CD14-positive monocyte (primary cell): ENCODE data around the gene TTLL8. TPM values are rescaled to one million over a fixed set of nuclear protein-coding genes. Genes with fewer than 3 reads are reported as not detected.

Source experiments
- DNase-seq, 3 donors: peaks; one replicate each; pipeline ENCODE4 v3.0.0-alpha.2; 2011 to 2022
- H2AFZ ChIP-seq: 2 replicates; pipeline ENCODE4 v1.6.0; 2012; ENCODE audit warnings: mild to moderate bottlenecking, low read depth, low read length, inconsistent platforms; ENCODE audit not compliant: insufficient read depth, poor library complexity, severe bottlenecking
- H3K27ac ChIP-seq, 2 donors: 1 replicate in 1 of 2; 2 replicates in 1 of 2; pipeline ENCODE4 v1.5.1; 2012 to 2013; ENCODE audit warnings: low read length in 2 of 2, control low read depth in 1 of 2, inconsistent platforms in 1 of 2, low read depth in 1 of 2, mild to moderate bottlenecking in 1 of 2
- H3K27me3 ChIP-seq, 2 donors: one replicate each; pipeline versions ENCODE4 v1.6.0 to v1.6.1; 2011 to 2013; ENCODE audit warnings: low read length in 2 of 2; ENCODE audit not compliant: control insufficient read depth in 2 of 2, insufficient read depth in 2 of 2
- H3K36me3 ChIP-seq, 2 donors: replicated peaks in 1 of 2; 1 replicate in 1 of 2; 2 replicates in 1 of 2; pipeline versions ENCODE4 v1.5.1 to v1.6.1; 2012 to 2013; ENCODE audit warnings: low read length in 2 of 2, control low read depth in 1 of 2, inconsistent platforms in 1 of 2, mild to moderate bottlenecking in 1 of 2; ENCODE audit not compliant: insufficient read depth in 2 of 2, control insufficient read depth in 1 of 2
- H3K4me1 ChIP-seq, 2 donors: 1 replicate in 1 of 2; 2 replicates in 1 of 2; pipeline versions ENCODE4 v1.5.1 to v1.6.1; 2012 to 2013; ENCODE audit warnings: low read length in 2 of 2, control low read depth in 1 of 2, inconsistent platforms in 1 of 2, mild to moderate bottlenecking in 1 of 2, moderate library complexity in 1 of 2; ENCODE audit not compliant: insufficient read depth in 2 of 2, control insufficient read depth in 1 of 2
- H3K4me2 ChIP-seq: replicated peaks from 2 replicates; pipeline ENCODE3; 2012; ENCODE audit warnings: low read length, moderate library complexity, mild to moderate bottlenecking; ENCODE audit not compliant: poor library complexity, severe bottlenecking; ENCODE audit errors: extremely low read depth
- H3K4me3 ChIP-seq, 3 experiments: fragments of 200-600 bp in 1 of 3; sonication (generic) in 1 of 3; replicated peaks in 1 of 3; 1 replicate in 2 of 3; 2 replicates in 1 of 3; pipeline ENCODE4 v1.5.1; 2011 to 2013; ENCODE audit warnings: low read length in 3 of 3, mild to moderate bottlenecking in 3 of 3, control low read depth in 2 of 3, low read depth in 2 of 3, inconsistent platforms in 1 of 3, moderate library complexity in 1 of 3
- H3K79me2 ChIP-seq: 2 replicates; pipeline ENCODE4 v1.6.0; 2012; ENCODE audit warnings: mild to moderate bottlenecking, control low read depth, inconsistent platforms, low read length, moderate library complexity; ENCODE audit not compliant: insufficient read depth
- H3K9ac ChIP-seq: 2 replicates; pipeline ENCODE4 v1.6.0; 2017; ENCODE audit warnings: low read length, mild to moderate bottlenecking; ENCODE audit not compliant: insufficient read depth, poor library complexity, severe bottlenecking
- H3K9me3 ChIP-seq, 2 donors: replicated peaks in 1 of 2; 1 replicate in 1 of 2; 2 replicates in 1 of 2; pipeline versions ENCODE4 v1.5.1 to v1.6.1; 2012 to 2013; ENCODE audit warnings: low read length in 2 of 2, control low read depth in 1 of 2; ENCODE audit not compliant: control insufficient read depth in 1 of 2, insufficient read depth in 1 of 2
- H4K20me1 ChIP-seq: 2 replicates; pipeline ENCODE4 v1.6.0; 2012; ENCODE audit warnings: mild to moderate bottlenecking, low read length, control low read depth, moderate library complexity; ENCODE audit not compliant: insufficient read depth
- H3K27ac Mint-ChIP-seq, 7 donors: one replicate each; pipeline ENCODE4 v1.8.0; 2020; ENCODE audit warnings: mild to moderate bottlenecking in 7 of 7, mixed read lengths in 7 of 7, moderate library complexity in 6 of 7, inconsistent platforms in 2 of 7
- H3K27me3 Mint-ChIP-seq, 3 donors: one replicate each; pipeline ENCODE4 v1.8.0; 2021 to 2022; ENCODE audit warnings: low read depth in 3 of 3, mild to moderate bottlenecking in 3 of 3, mixed read lengths in 3 of 3, moderate library complexity in 3 of 3, inconsistent platforms in 1 of 3
- H3K36me3 Mint-ChIP-seq, 2 donors: one replicate each; pipeline ENCODE4 v1.8.0; 2020; ENCODE audit warnings: mixed read lengths in 2 of 2, inconsistent platforms in 1 of 2, mild to moderate bottlenecking in 1 of 2
- H3K4me1 Mint-ChIP-seq: one replicate; pipeline ENCODE4 v1.8.0; 2020; ENCODE audit warnings: mild to moderate bottlenecking, mixed read lengths
- H3K4me3 Mint-ChIP-seq, 2 donors: one replicate each; pipeline ENCODE4 v1.8.0; 2020; ENCODE audit warnings: mild to moderate bottlenecking in 2 of 2, mixed read lengths in 2 of 2, moderate library complexity in 1 of 2
- H3K9me3 Mint-ChIP-seq, 7 donors: one replicate each; pipeline ENCODE4 v1.8.0; 2020 to 2022; ENCODE audit warnings: mixed read lengths in 7 of 7, mild to moderate bottlenecking in 6 of 7, moderate library complexity in 6 of 7, inconsistent platforms in 2 of 7
- WGBS: methylation state at CpG from one replicate; pipeline ENCODE4 v1.1.5; 2013; ENCODE audit warnings: missing lambda C conversion rate; ENCODE audit not compliant: insufficient coverage; 5-methylcytosine and 5-hydroxymethylcytosine counted together
- intact Hi-C, 2 donors: fragments of 100-400 bp; cut with micrococcal nuclease; formaldehyde crosslinking; loops; one replicate each; pipeline versions ENCODE4 v1.15.0 to v1.15.1; 2023
- polyA plus RNA-seq, 3 donors: library from polyadenylated mRNA; depleted of rRNA in 1 of 3; unstranded in 2 of 3; stranded (reverse) in 1 of 3; fragments of 300-500 nt in 2 of 3; fragments of >200 nt in 1 of 3; fragmentation: Illumina TruSeq in 2 of 3; gene quantifications; 1 replicate in 2 of 3; 2 replicates in 1 of 3; pipeline ENCODE4 v1.2.3, GENCODE V29; 2012 to 2021
- TF ChIP-seq, protein P1 (sequence below): fragments of 200-600 bp; IDR thresholded peaks from one replicate; pipeline ENCODE4 v1.8.0; 2022; ENCODE audit warnings: antibody characterized with exemption, mild to moderate bottlenecking

Gene TTLL8
- polyA plus RNA-seq, 3 donors = not detected

DNA sequence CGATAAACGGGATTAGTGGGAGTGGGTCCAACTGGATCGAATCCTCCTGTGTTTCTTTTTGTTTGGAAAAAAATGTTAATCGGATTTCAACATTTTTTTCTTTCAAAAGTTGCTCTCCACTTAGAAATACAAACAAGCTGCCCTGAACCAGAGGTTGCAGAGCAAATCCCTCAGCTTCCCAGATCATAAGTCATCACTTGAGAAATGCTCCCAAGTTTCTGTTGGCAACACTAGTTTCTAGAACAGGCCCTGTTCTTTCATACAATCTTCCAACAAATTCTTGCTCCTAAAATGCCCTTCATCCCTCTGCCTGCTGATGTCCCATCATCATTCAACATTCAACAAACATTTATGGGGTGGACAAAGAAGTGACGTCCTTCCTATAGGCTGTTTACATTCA lies 28.4 kb upstream of the TTLL8 start:
- WGBS = no CpG with 5 or more reads among the region's 5 CpGs
- H3K4me3 Mint-ChIP-seq = no peak overlapping the region
- intact Hi-C loops = no loop called here
- H3K36me3 ChIP-seq = no peaks in the 10 kb centered on the region
- H3K4me3 ChIP-seq = no peak overlapping the region
- H3K4me1 ChIP-seq = peaks cover 0 to 16% of the 10 kb centered on the region in 2 donors
- no peaks in the 10 kb centered on the region for H3K4me1 Mint-ChIP-seq
- H3K9me3 ChIP-seq = peaks cover 21 to 23% of the 10 kb centered on the region in 2 donors
- no peak overlapping the region for H3K27ac ChIP-seq
- no peaks in the 10 kb centered on the region for H3K27me3 ChIP-seq
- H3K9me3 Mint-ChIP-seq = peaks cover 12 to 40% (median 33%) of the 10 kb centered on the region in 7 donors
- TF ChIP-seq, protein P1, sequence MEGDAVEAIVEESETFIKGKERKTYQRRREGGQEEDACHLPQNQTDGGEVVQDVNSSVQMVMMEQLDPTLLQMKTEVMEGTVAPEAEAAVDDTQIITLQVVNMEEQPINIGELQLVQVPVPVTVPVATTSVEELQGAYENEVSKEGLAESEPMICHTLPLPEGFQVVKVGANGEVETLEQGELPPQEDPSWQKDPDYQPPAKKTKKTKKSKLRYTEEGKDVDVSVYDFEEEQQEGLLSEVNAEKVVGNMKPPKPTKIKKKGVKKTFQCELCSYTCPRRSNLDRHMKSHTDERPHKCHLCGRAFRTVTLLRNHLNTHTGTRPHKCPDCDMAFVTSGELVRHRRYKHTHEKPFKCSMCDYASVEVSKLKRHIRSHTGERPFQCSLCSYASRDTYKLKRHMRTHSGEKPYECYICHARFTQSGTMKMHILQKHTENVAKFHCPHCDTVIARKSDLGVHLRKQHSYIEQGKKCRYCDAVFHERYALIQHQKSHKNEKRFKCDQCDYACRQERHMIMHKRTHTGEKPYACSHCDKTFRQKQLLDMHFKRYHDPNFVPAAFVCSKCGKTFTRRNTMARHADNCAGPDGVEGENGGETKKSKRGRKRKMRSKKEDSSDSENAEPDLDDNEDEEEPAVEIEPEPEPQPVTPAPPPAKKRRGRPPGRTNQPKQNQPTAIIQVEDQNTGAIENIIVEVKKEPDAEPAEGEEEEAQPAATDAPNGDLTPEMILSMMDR = no peak
- peaks cover 9 to 13% of the 10 kb centered on the region in 2 donors for H3K36me3 Mint-ChIP-seq
- H3K79me2 ChIP-seq = peaks cover 6% of the 10 kb centered on the region
- no peak overlapping the region for H3K4me2 ChIP-seq
- DNase-seq = no peak
- no peak overlapping the region for H3K9ac ChIP-seq
- H3K27ac Mint-ChIP-seq = no peak overlapping the region
- H2AFZ ChIP-seq = no peak overlapping the region
- H4K20me1 ChIP-seq = no peaks in the 10 kb centered on the region
- H3K27me3 Mint-ChIP-seq = peaks cover 1 to 8% (median 2%) of the 10 kb centered on the region in 3 donors

DNA sequence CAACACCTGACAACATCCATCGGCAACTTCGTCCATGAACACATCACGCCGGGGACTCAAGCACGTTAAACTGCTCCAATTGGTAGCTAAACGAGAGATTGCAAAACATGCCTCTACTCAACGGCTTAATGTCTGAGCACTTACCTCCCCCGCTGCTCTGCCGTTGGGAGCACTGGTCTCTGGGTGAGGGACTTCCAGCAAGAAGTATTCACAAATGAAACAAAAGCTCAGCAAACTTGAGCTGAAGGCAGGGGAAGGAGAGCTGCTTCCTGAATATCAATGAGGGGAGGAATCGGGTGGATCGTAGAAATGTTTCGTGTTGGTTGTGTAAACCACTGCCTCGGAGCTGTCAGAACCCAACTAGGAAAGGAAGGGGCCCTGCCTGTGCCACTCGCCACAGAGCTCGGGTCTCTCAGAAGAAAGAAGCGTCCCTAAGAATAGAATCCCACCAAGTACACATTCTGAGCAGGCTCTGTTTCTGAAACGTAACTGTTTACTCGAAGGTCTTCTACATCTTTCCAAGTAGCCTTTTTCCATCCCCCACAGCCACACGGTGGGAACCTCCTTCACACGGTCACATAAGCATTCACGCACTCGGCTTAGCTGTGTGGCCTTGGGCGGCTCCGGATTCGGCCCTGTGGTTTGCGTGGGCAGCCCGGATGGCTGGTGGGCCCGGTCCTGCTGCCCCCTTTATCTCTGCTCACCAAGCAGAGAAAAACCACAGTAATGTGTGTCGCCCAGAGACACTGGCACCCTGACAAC lies 27.3 kb upstream of the TTLL8 start, which contains the start of gene MLC1:
TSS of gene MLC1 (minus strand) at position 216 of the 762 bp plus-strand sequence. CDS start 524 bp downstream, outside the sequence.
- peak; percentile 30 to 35 (median 35) for DNase-seq
- H3K4me3 ChIP-seq = peak within 1 kb of the TSS in 2 of 3 experiments; percentile 38 to 51
- Mint-ChIP-seq H3K36me3 (peaks cover 9 to 13% of the 10 kb centered on the region in 2 donors), H3K4me1 (peaks cover 4% of the 10 kb centered on the region), H3K27ac (peak within 1 kb of the TSS in 6 of 7 donors; percentile 17 to 75 (median 74)), H3K27me3 (peaks cover 2 to 7% (median 3%) of the 10 kb centered on the region in 3 donors), H3K4me3 (no peak within 1 kb of the TSS), H3K9me3 (peaks cover 9 to 34% (median 30%) of the 10 kb centered on the region in 7 donors)
- peaks cover 6% of the 10 kb centered on the region for H3K79me2 ChIP-seq
- peak within 1 kb of the TSS; percentile 80 for H3K4me2 ChIP-seq
- intact Hi-C loops = no loop called here
- H4K20me1 ChIP-seq = no peaks in the 10 kb centered on the region
- H3K36me3 ChIP-seq = no peaks in the 10 kb centered on the region
- 0% methylated on average over 17 of the region's 29 CpGs for whole genome bisulfite sequencing
- H3K27ac ChIP-seq = peak within 1 kb of the TSS; percentile 7 to 76
- peaks cover 0 to 16% of the 10 kb centered on the region in 2 donors for H3K4me1 ChIP-seq
- H3K9me3 ChIP-seq = peaks cover 21 to 22% of the 10 kb centered on the region in 2 donors
- H3K27me3 ChIP-seq = no peaks in the 10 kb centered on the region
- H3K9ac ChIP-seq = no peak within 1 kb of the TSS
- no peak within 1 kb of the TSS for H2AFZ ChIP-seq
- TF ChIP-seq, protein P1 = no peak
